ENCODE results near the gene ZNF423.

Gene ZNF423

GRCh38 chr16:49833796-49834530, 21.9 kb downstream of the ZNF423 start:
- Histone ChIP-seq H3K27me3 (replicated peaks; ENCODE audit: insufficient read depth, low read length) (peaks cover 48% of the 10 kb centered on the region), H3K9ac (ENCODE audit: low read length) (no peak overlapping the region), H3K36me3 (replicated peaks; ENCODE audit: insufficient read depth, low read length) (no peaks in the 10 kb centered on the region), H3K4me1 (ENCODE audit: low read length) (no peaks in the 10 kb centered on the region), H3K27ac (ENCODE audit: low read length) (no peak overlapping the region), H4K20me1 (ENCODE audit: insufficient read depth, low read length) (no peaks in the 10 kb centered on the region), H3K4me2 (ENCODE audit: low read depth, low read length) (no peak overlapping the region), H3K79me2 (ENCODE audit: low read length) (no peaks in the 10 kb centered on the region), H3K4me3 (ENCODE audit: low read length) (no peak overlapping the region), H3K9me2 (replicated peaks; ENCODE audit: insufficient read depth, low read length) (no peaks in the 10 kb centered on the region), H3K9me3 (replicated peaks; ENCODE audit: insufficient read depth, low read length) (no peaks in the 10 kb centered on the region), H2AFZ (ENCODE audit: low read length) (no peak overlapping the region), H3F3A (ENCODE audit: insufficient read depth, low read length) (no peaks in the 10 kb centered on the region)
- no peak for DNase-seq
- TF ChIP-seq CTCF (IDR thresholded peaks at IDR 0.05; ENCODE audit: low read length) (no peak), EZH2phosphoT487 (IDR thresholded peaks at IDR 0.05; ENCODE audit: low read length) (no peak), EZH2 (optimal IDR thresholded peaks at IDR 0.05; ENCODE audit: low read depth, low read length) (no peak)

- Histone ChIP-seq H4K20me1 (ENCODE audit: insufficient read depth, low read length) (no peaks in the 10 kb centered on the region), H3K4me3 (ENCODE audit: low read length) (no peak overlapping the region), H3K79me2 (ENCODE audit: low read length) (no peaks in the 10 kb centered on the region), H2AFZ (ENCODE audit: low read length) (no peak overlapping the region), H3K4me2 (ENCODE audit: low read depth, low read length) (no peak overlapping the region), H3K9me2 (replicated peaks; ENCODE audit: insufficient read depth, low read length) (no peaks in the 10 kb centered on the region), H3K4me1 (ENCODE audit: low read length) (no peaks in the 10 kb centered on the region), H3K27ac (ENCODE audit: low read length) (no peak overlapping the region), H3K36me3 (replicated peaks; ENCODE audit: insufficient read depth, low read length) (no peaks in the 10 kb centered on the region), H3K9ac (ENCODE audit: low read length) (no peak overlapping the region), H3K27me3 (replicated peaks; ENCODE audit: insufficient read depth, low read length) (peaks cover 43% of the 10 kb centered on the region), H3F3A (ENCODE audit: insufficient read depth, low read length) (no peaks in the 10 kb centered on the region), H3K9me3 (replicated peaks; ENCODE audit: insufficient read depth, low read length) (no peaks in the 10 kb centered on the region)
- DNase-seq = no peak
- TF ChIP-seq EZH2 (optimal IDR thresholded peaks at IDR 0.05; ENCODE audit: low read depth, low read length) = no peak
- no peak for TF ChIP-seq EZH2phosphoT487 (IDR thresholded peaks at IDR 0.05; ENCODE audit: low read length)
- TF ChIP-seq CTCF (IDR thresholded peaks at IDR 0.05; ENCODE audit: low read length) = no peak
These were observed 22.8 kb downstream of the ZNF423 start for GRCh38 chr16:49833085-49833484.

GRCh38 chr16:49832177-49832576, 23.7 kb downstream of the ZNF423 start:
- H3K36me3 ChIP-seq (replicated peaks; ENCODE audit: insufficient read depth, low read length) = no peaks in the 10 kb centered on the region
- no peak overlapping the region for H3K4me3 ChIP-seq (ENCODE audit: low read length)
- no peaks in the 10 kb centered on the region for H4K20me1 ChIP-seq (ENCODE audit: insufficient read depth, low read length)
- TF ChIP-seq EZH2phosphoT487 (IDR thresholded peaks at IDR 0.05; ENCODE audit: low read length) (no peak), CTCF (IDR thresholded peaks at IDR 0.05; ENCODE audit: low read length) (no peak), EZH2 (optimal IDR thresholded peaks at IDR 0.05; ENCODE audit: low read depth, low read length) (no peak)
- no peaks in the 10 kb centered on the region for H3F3A ChIP-seq (ENCODE audit: insufficient read depth, low read length)
- no peak overlapping the region for H2AFZ ChIP-seq (ENCODE audit: low read length)
- no peaks in the 10 kb centered on the region for H3K9me2 ChIP-seq (replicated peaks; ENCODE audit: insufficient read depth, low read length)
- no peaks in the 10 kb centered on the region for H3K4me1 ChIP-seq (ENCODE audit: low read length)
- no peaks in the 10 kb centered on the region for H3K79me2 ChIP-seq (ENCODE audit: low read length)
- H3K4me2 ChIP-seq (ENCODE audit: low read depth, low read length) = no peak overlapping the region
- DNase-seq = no peak
- no peak overlapping the region for H3K27ac ChIP-seq (ENCODE audit: low read length)
- H3K9ac ChIP-seq (ENCODE audit: low read length) = no peak overlapping the region
- no peaks in the 10 kb centered on the region for H3K9me3 ChIP-seq (replicated peaks; ENCODE audit: insufficient read depth, low read length)
- H3K27me3 ChIP-seq (replicated peaks; ENCODE audit: insufficient read depth, low read length) = peaks cover 43% of the 10 kb centered on the region

Data from MM.1S (cell line).